Measurements from ENCODE around the gene DBNDD2. TPM values are rescaled to one million over a fixed set of nuclear protein-coding genes. Genes with fewer than 3 reads are reported as not detected.

DBNDD2 gene
- total and polyA plus RNA-seq, 2 donors: 8.7 to 54.2 TPM

DNA sequence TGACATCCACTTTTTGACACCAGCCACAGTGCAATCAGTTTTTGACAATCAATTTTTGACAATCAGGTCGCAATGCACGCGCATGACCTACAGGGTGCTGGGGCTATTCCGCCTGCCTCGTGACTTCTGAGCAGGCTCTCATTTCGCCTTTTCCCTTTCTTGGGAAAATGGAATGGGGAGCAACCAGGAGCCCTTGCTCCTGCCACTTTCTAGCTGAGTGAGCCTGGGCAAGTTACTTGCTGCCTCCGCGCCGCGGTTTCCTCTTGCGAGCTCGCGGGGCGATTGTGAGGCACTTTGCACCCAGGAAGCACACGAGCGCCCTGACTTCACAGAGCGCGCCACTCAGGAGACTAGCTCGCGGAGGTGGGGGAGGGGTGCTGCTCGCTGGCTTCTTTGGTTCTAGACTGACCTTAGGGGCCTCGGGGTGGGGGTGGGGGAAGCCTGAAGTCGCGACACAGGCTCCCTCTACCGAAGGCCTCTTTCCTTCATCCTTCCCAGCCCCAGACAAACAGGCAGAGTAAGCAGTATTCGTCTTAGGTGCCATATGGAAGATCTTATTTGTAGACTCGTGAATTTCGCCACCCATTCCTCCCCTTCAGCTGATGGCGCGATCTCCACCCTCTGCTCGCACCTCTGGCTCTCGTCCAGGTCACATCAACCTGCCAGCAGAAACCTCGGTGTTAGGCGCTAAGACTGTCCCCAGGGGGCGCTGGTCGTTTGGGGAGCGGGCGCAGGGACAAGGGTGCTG is 34.6 kb upstream of the DBNDD2 start:
- peaks cover 0 to 2% of the 10 kb centered on the region in 2 donors for H3K27me3 ChIP-seq (ENCODE audit: control insufficient read depth in 2 of 2, insufficient read depth in 1 of 2, low read length in 1 of 2)
- H3K4me3 ChIP-seq (ENCODE audit: low read length in 2 of 2): peak overlapping the region; percentile 47 to 49
- peak overlapping the region; percentile 85 to 86 for H3K27ac ChIP-seq (ENCODE audit: low read depth in 1 of 2, low read length in 1 of 2)
- peak; percentile 55 to 91 (median 78) for DNase-seq (ENCODE audit: low read depth in 6 of 9, low spot score in 9 of 9)
- peaks cover 5 to 19% of the 10 kb centered on the region in 2 donors for H3K4me1 ChIP-seq (ENCODE audit: control insufficient read depth in 2 of 2, insufficient read depth in 2 of 2, low read length in 2 of 2)
- H3K36me3 ChIP-seq (ENCODE audit: control insufficient read depth in 2 of 2, insufficient read depth in 2 of 2, low read length in 1 of 2): peaks cover 0 to under 1% of the 10 kb centered on the region in 2 donors
- 4% methylated on average over 38 of the region's 38 CpGs for WGBS
- H3K9me3 ChIP-seq (ENCODE audit: control insufficient read depth in 2 of 2, insufficient read depth in 1 of 2, low read length in 1 of 2): no peaks in the 10 kb centered on the region

DNA sequence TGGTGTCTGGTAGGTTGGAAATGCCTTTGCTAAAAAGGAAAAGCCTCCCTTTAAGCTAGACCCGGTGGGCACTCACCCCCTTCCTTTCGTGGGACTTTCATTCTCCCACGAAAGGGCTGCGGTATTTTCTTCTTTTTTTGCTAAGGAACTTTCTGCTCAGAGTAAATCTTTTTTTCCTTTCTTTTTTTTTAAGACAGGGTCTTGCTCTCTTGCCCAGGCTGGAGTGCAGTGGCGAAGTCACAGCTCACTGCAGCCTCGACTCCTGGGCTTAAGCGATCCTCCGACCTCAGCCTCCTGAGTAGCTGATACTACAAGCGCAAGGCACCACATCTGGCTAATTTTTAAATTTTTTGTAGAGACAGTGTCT is 34.0 kb upstream of the DBNDD2 start:
- no peaks in the 10 kb centered on the region for H3K9me3 ChIP-seq (ENCODE audit: control insufficient read depth in 2 of 2, insufficient read depth in 1 of 2, low read length in 1 of 2)
- peaks cover 5 to 16% of the 10 kb centered on the region in 2 donors for H3K4me1 ChIP-seq (ENCODE audit: control insufficient read depth in 2 of 2, insufficient read depth in 2 of 2, low read length in 2 of 2)
- peak overlapping the region; percentile 47 to 49 for H3K4me3 ChIP-seq (ENCODE audit: low read length in 2 of 2)
- peak overlapping the region in 1 of 2 donors; percentile 86 for H3K27ac ChIP-seq (ENCODE audit: low read depth in 1 of 2, low read length in 1 of 2)
- peaks cover 0 to 2% of the 10 kb centered on the region in 2 donors for H3K27me3 ChIP-seq (ENCODE audit: control insufficient read depth in 2 of 2, insufficient read depth in 1 of 2, low read length in 1 of 2)
- WGBS: 53% methylated on average over 9 of the region's 9 CpGs
- H3K36me3 ChIP-seq (ENCODE audit: control insufficient read depth in 2 of 2, insufficient read depth in 2 of 2, low read length in 1 of 2): no peaks in the 10 kb centered on the region
- no peak for DNase-seq (ENCODE audit: low read depth in 6 of 9, low spot score in 9 of 9)

DNA sequence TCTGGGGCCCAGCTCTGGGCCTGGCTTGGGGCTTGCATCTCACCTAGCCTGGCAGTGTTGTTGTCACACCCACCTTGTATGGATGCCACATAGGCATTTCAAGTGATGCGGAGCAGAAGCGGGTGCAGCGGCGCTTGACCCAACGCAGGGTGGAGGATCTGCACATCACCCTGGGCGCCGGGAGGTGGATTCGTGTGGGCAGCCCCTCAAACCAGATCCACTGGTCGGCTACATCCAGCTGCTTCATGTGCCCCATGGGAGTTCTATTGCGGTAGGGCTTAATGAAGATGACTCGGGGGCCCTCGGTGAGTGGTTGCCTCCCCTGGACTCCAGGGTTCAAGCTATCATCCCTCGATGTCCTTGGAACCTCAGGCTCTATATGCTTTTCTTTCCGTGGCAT is 33.1 kb upstream of the DBNDD2 start:
- H3K27me3 ChIP-seq (ENCODE audit: control insufficient read depth in 2 of 2, insufficient read depth in 1 of 2, low read length in 1 of 2): peaks cover 0 to 2% of the 10 kb centered on the region in 2 donors
- H3K9me3 ChIP-seq (ENCODE audit: control insufficient read depth in 2 of 2, insufficient read depth in 1 of 2, low read length in 1 of 2): no peaks in the 10 kb centered on the region
- no peak for DNase-seq (ENCODE audit: low read depth in 6 of 9, low spot score in 9 of 9)
- no peaks in the 10 kb centered on the region for H3K36me3 ChIP-seq (ENCODE audit: control insufficient read depth in 2 of 2, insufficient read depth in 2 of 2, low read length in 1 of 2)
- no peak overlapping the region for H3K27ac ChIP-seq (ENCODE audit: low read depth in 1 of 2, low read length in 1 of 2)
- WGBS: 98% methylated on average over 14 of the region's 14 CpGs
- H3K4me1 ChIP-seq (ENCODE audit: control insufficient read depth in 2 of 2, insufficient read depth in 2 of 2, low read length in 2 of 2): peaks cover 5 to 16% of the 10 kb centered on the region in 2 donors
- H3K4me3 ChIP-seq (ENCODE audit: low read length in 2 of 2): no peak overlapping the region

DNA sequence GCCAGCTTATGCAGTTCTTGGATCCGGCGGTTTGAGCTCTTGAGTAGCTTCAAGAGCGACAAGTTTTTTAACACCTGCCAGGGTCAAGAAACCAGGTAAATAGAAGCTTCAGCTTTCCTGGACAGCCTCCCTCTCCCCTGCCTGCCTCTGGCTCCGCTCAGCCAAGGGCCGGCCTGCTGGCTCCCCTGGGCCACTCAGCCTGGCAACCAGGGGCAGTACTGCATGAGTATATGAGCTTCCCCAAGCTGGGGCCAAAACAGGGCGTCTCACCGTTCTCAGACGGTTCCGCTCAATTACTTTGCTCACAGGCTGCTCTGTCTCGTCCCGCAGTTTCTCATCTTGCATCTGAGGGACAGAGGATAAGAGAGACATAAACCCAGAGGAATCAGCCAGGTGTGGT is 30.8 kb upstream of the DBNDD2 start:
- H3K4me3 ChIP-seq (ENCODE audit: low read length in 2 of 2): no peak overlapping the region
- H3K4me1 ChIP-seq (ENCODE audit: control insufficient read depth in 2 of 2, insufficient read depth in 2 of 2, low read length in 2 of 2): peaks cover 5 to 16% of the 10 kb centered on the region in 2 donors
- no peaks in the 10 kb centered on the region for H3K9me3 ChIP-seq (ENCODE audit: control insufficient read depth in 2 of 2, insufficient read depth in 1 of 2, low read length in 1 of 2)
- H3K27ac ChIP-seq (ENCODE audit: low read depth in 1 of 2, low read length in 1 of 2): no peak overlapping the region
- DNase-seq (ENCODE audit: low read depth in 6 of 9, low spot score in 9 of 9): no peak
- WGBS: 85% methylated on average over 11 of the region's 11 CpGs
- peaks cover 0 to 2% of the 10 kb centered on the region in 2 donors for H3K27me3 ChIP-seq (ENCODE audit: control insufficient read depth in 2 of 2, insufficient read depth in 1 of 2, low read length in 1 of 2)
- no peaks in the 10 kb centered on the region for H3K36me3 ChIP-seq (ENCODE audit: control insufficient read depth in 2 of 2, insufficient read depth in 2 of 2, low read length in 1 of 2)

DNA sequence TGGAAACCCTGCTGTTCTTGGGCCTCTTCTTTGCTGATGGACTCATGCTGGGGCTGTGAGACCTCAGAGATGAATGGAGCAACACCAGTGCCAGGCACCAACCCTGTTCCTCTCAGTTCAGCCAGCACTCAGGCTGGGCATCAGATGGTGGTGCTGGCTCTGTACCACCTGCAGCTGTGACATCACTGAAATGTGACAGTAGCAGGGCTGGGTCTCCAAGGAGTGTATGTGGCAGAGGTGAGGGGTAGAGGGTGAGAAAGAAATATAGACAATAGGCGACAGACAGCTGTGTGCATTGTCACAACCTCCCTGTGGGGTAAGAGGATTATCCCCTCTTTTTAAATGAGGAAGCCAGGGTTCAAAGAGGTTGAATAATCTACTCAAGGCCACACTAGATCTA is 29.9 kb upstream of the DBNDD2 start, which contains the start of gene TP53TG5:
TSS of gene TP53TG5 (minus strand) at position 135 of the 400 bp plus-strand sequence. CDS start at position 46, 89 bp downstream.
- H3K4me1 ChIP-seq (ENCODE audit: control insufficient read depth in 2 of 2, insufficient read depth in 2 of 2, low read length in 2 of 2): peaks cover 2 to 11% of the 10 kb centered on the region in 2 donors
- no peaks in the 10 kb centered on the region for H3K27me3 ChIP-seq (ENCODE audit: control insufficient read depth in 2 of 2, insufficient read depth in 1 of 2, low read length in 1 of 2)
- no peak within 1 kb of the TSS for H3K4me3 ChIP-seq (ENCODE audit: low read length in 2 of 2)
- H3K36me3 ChIP-seq (ENCODE audit: control insufficient read depth in 2 of 2, insufficient read depth in 2 of 2, low read length in 1 of 2): no peaks in the 10 kb centered on the region
- no peak within 1 kb of the TSS for H3K27ac ChIP-seq (ENCODE audit: low read depth in 1 of 2, low read length in 1 of 2)
- no peaks in the 10 kb centered on the region for H3K9me3 ChIP-seq (ENCODE audit: control insufficient read depth in 2 of 2, insufficient read depth in 1 of 2, low read length in 1 of 2)
- 85% methylated on average over 1 of the region's 1 CpG for WGBS
- peak in 1 of 9 donors; percentile 32 for DNase-seq (ENCODE audit: low read depth in 6 of 9, low spot score in 9 of 9)

DNA sequence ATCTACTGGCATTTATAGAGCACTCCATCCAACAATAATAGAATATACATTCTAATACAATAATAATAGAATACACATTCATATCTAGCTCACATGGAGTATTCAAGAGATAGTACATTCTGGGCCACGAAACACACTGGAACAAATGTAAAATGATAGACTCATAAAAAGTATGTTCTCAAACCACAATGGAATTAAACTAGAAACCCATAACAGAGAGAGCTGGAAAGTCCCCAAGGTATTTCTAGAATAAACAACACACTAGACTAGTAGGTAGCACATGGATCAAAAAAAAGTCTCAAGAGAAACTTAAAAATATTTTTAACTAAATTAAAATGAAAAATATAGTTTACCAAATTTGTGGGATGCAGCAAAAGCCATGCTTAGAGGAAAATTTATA is 20.8 kb upstream of the DBNDD2 start:
- no peaks in the 10 kb centered on the region for H3K36me3 ChIP-seq (ENCODE audit: control insufficient read depth in 2 of 2, insufficient read depth in 2 of 2, low read length in 1 of 2)
- WGBS: 95% methylated on average over 1 of the region's 1 CpG
- DNase-seq (ENCODE audit: low read depth in 6 of 9, low spot score in 9 of 9): no peak

DNA sequence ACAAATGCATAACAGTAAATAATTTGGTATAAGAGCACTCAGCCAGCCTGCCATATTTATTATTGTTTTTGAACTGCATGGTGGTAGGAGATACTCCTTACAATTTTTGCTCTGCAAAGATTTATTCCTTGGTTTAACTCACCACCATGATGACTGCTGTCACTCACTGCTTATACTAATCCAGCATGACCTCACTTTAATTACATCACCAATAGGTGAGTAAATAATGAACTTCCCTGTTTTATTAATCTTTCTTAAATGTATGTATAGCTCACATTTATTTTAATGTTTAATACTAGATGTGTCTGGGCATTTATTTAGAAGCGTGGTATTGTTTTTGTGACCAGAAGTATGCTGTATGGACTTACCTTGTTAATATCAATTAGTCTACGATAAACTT is 17.2 kb upstream of the DBNDD2 start:
- no peaks in the 10 kb centered on the region for H3K27me3 ChIP-seq (ENCODE audit: control insufficient read depth in 2 of 2, insufficient read depth in 1 of 2, low read length in 1 of 2)
- 97% methylated on average over 2 of the region's 2 CpGs for WGBS
- H3K9me3 ChIP-seq (ENCODE audit: control insufficient read depth in 2 of 2, insufficient read depth in 1 of 2, low read length in 1 of 2): no peaks in the 10 kb centered on the region
- H3K4me1 ChIP-seq (ENCODE audit: control insufficient read depth in 2 of 2, insufficient read depth in 2 of 2, low read length in 2 of 2): no peaks in the 10 kb centered on the region
- DNase-seq (ENCODE audit: low read depth in 6 of 9, low spot score in 9 of 9): no peak
- H3K27ac ChIP-seq (ENCODE audit: low read depth in 1 of 2, low read length in 1 of 2): no peak overlapping the region
- no peak overlapping the region for H3K4me3 ChIP-seq (ENCODE audit: low read length in 2 of 2)
- no peaks in the 10 kb centered on the region for H3K36me3 ChIP-seq (ENCODE audit: control insufficient read depth in 2 of 2, insufficient read depth in 2 of 2, low read length in 1 of 2)

More for the DNA sequence above, 20.8 kb upstream of the DBNDD2 start:
- H3K27ac ChIP-seq (ENCODE audit: low read depth in 1 of 2, low read length in 1 of 2): no peak overlapping the region
- H3K9me3 ChIP-seq (ENCODE audit: control insufficient read depth in 2 of 2, insufficient read depth in 1 of 2, low read length in 1 of 2): no peaks in the 10 kb centered on the region
- no peaks in the 10 kb centered on the region for H3K27me3 ChIP-seq (ENCODE audit: control insufficient read depth in 2 of 2, insufficient read depth in 1 of 2, low read length in 1 of 2)
- no peak overlapping the region for H3K4me3 ChIP-seq (ENCODE audit: low read length in 2 of 2)
- no peaks in the 10 kb centered on the region for H3K4me1 ChIP-seq (ENCODE audit: control insufficient read depth in 2 of 2, insufficient read depth in 2 of 2, low read length in 2 of 2)

DNA sequence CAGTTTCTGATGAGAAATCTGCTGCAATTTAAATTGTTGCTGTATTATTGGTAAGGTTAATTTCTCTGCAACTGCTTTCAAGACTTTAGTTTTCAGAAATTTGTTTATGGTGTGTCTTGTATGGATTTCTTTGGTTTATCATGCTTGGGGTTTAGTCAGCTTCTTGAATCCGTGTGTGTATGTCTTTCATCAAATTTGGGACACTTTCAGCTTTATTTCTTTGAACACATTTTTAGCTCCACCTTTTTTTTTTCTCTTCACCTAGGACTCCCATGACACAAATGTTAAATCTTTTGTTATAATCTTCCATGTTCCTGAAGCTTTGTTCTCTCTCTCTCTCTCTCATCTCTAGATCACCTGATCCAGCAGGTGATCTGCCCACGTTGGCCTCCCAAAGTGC is 16.5 kb upstream of the DBNDD2 start:
- Histone ChIP-seq H3K27me3 (ENCODE audit: control insufficient read depth in 2 of 2, insufficient read depth in 1 of 2, low read length in 1 of 2) (no peaks in the 10 kb centered on the region), H3K4me3 (ENCODE audit: low read length in 2 of 2) (no peak overlapping the region), H3K4me1 (ENCODE audit: control insufficient read depth in 2 of 2, insufficient read depth in 2 of 2, low read length in 2 of 2) (no peaks in the 10 kb centered on the region), H3K36me3 (ENCODE audit: control insufficient read depth in 2 of 2, insufficient read depth in 2 of 2, low read length in 1 of 2) (no peaks in the 10 kb centered on the region), H3K9me3 (ENCODE audit: control insufficient read depth in 2 of 2, insufficient read depth in 1 of 2, low read length in 1 of 2) (no peaks in the 10 kb centered on the region), H3K27ac (ENCODE audit: low read depth in 1 of 2, low read length in 1 of 2) (no peak overlapping the region)
- WGBS: 88% methylated on average over 2 of the region's 2 CpGs
- DNase-seq (ENCODE audit: low read depth in 6 of 9, low spot score in 9 of 9): no peak

DNA sequence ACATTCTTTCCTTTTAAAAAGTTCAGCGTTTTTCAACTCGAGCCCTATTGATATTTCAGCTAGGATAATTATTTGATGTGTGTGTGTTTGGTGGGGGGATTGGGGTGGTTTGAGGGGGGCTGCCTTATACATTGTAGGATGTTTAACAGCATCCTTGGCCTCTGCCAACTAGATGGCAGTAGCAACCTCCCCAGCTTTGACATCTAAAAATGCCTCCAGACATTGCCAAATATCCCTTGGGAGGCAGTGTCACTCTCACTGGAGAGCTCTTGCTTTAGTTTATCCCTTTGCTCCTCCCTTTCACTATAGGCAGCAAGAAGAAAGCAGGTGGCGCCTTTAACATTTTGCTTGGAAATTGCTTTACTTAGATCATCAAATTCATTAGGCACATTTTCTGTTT is 15.4 kb upstream of the DBNDD2 start:
- Histone ChIP-seq H3K27me3 (ENCODE audit: control insufficient read depth in 2 of 2, insufficient read depth in 1 of 2, low read length in 1 of 2) (no peaks in the 10 kb centered on the region), H3K27ac (ENCODE audit: low read depth in 1 of 2, low read length in 1 of 2) (no peak overlapping the region), H3K4me3 (ENCODE audit: low read length in 2 of 2) (no peak overlapping the region), H3K9me3 (ENCODE audit: control insufficient read depth in 2 of 2, insufficient read depth in 1 of 2, low read length in 1 of 2) (no peaks in the 10 kb centered on the region), H3K36me3 (ENCODE audit: control insufficient read depth in 2 of 2, insufficient read depth in 2 of 2, low read length in 1 of 2) (no peaks in the 10 kb centered on the region), H3K4me1 (ENCODE audit: control insufficient read depth in 2 of 2, insufficient read depth in 2 of 2, low read length in 2 of 2) (no peaks in the 10 kb centered on the region)
- no peak for DNase-seq (ENCODE audit: low read depth in 6 of 9, low spot score in 9 of 9)
- 94% methylated on average over 3 of the region's 3 CpGs for WGBS
